Measurements from ENCODE around the gene WDR75.
"Not testable (repeated sequence)": the region's sequence is repeated elsewhere in the genome, so short reads cannot be mapped to it uniquely, and the experiment has no call there.

Gene WDR75

GRCh38 chr2:189442468-189442867 lies 1.2 kb downstream of the WDR75 start:
- DNase-seq: no peak

DNA sequence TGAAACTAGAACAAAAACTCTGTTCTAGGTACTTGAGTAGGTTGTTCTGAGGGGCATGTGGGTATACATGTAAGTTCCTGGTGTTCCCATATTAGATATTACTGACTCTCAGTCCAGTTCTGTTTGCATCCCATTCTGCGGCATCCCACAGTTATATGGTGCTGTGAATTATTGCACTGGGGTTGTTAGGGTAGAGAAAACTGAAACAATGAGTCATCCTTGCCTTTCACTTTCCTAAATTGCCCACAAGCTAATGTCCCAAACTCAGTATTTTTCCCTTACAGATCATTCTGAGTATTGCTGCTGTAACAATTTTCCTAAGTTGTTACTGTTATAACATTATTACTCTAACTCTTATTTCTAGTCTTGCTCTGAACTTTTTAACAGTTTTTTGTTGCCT lies 3.0 kb downstream of the WDR75 start:
- no peak for DNase-seq

DNA sequence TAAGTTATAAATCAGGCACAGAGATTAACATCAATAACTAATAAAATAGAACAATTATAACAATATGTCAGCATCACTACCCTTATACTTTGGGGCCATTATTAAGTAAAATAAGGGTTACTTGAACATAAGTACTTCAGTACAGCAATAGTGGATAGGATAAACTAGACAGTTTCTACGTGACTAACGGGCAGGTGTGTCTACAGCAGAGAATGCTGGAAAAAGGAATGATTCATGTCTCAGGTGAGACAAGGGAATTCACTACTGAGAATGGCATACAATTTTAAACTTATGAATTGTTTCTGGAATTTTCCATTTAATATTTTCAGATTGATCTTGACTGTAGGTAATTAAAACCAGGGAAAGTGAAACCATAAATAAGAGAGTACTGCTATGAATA lies 5.5 kb downstream of the WDR75 start:
- DNase-seq: no peak

GRCh38 chr2:189454009-189454408 lies 12.7 kb downstream of the WDR75 start:
- DNase-seq: no peak

DNA sequence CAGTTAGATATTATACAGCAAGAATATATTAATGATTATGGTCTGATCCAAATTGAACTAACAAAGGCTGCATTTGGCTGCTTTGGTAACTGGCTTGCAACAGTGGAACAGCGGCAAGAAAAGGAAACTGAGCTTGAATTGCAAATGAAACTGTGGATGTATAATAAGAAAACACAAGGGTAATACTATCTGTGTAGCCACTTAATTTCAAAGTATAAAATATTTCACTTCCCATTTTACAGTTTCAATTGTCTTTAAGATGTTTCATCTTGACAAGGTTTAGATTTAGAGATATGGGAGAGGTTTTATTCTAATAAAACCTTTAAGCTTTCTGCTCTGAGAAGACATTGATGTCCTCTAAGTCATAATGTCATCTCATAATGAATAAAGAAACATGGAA lies 23.8 kb downstream of the WDR75 start:
- no peak for DNase-seq

DNA sequence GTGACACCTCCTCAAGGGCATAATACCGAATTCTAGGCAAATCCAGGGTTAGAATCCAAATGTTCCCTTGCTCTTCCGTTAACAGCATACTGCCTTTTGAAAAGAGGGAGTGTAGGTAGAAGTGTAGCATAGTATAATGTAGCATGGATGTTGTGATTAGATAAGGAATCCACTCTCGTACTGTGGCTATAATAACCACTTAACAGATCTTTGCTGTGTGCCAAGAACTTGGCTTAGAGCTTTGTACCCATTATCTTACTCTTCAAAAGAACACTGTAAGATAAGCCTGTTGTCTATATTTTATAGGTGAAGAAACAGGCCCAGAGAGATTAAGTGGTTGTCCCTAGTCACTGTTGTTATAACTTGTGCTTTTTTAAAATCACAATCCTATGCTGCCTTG lies 24.2 kb downstream of the WDR75 start:
- no peak for DNase-seq

DNA sequence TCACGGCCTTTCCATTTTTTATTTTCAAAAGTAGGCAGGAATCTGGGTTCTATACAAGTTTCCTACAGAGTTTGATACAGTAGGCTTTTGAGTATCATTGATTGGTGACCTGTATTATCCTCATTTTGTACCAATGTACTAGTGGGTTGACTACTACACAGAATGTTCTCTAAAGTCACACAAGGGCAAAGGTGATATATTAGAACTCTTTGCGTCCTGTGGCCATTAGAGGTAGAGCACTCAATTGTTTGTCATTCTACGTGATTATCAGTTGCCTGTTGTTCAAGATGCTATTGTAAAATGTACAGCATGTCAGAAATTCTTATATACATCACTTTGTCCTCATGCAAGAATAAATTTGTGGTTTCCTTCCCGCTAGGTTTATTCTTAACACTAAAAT lies 24.8 kb downstream of the WDR75 start:
- no peak for DNase-seq

- DNase-seq: no peak
These were observed 25.4 kb downstream of the WDR75 start for GRCh38 chr2:189466656-189467055.

- no peak for DNase-seq
These were observed 25.9 kb downstream of the WDR75 start for GRCh38 chr2:189467160-189467559.

DNA sequence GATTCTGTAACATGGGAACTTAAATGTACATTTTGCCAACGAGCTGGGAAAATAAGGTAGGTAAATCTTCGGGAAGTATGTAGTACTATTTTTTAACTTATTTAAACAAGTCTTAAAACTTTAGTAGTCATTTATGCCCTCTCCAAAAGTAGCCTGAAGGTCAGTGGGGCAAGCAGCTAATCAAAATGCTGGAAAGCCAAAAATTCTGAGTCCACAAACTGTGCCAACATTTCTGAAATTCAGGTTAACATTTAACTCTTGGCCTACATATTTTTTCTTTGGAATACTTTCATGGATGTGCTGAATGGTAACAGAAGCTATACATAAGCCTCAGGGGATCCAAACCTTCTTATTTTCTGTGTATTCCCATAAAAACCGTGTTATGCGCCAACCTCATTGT lies 26.3 kb downstream of the WDR75 start:
- DNase-seq: no peak

DNA sequence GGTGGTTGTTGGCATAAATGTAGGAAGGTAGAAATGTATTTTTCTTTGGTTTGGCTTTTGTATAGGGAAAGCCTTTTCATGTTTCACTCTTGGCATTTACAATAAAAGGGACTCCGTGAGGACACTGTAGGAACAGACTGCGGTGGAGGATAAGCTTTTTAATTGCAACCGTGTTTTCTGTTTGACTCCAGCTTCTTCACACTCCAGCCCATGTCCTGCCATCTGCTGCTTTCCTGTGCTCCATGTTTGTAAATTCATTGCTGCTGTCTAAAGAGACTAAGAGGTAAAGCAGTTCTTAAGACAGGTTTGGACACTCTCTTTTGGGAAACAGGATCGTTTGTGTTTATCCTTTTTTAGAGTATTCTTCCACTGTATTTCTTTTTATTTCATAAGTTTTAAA lies 33.3 kb downstream of the WDR75 start:
- no peak for DNase-seq

- DNase-seq: no peak
These were observed 36.5 kb downstream of the WDR75 start for GRCh38 chr2:189477756-189478155.

DNA sequence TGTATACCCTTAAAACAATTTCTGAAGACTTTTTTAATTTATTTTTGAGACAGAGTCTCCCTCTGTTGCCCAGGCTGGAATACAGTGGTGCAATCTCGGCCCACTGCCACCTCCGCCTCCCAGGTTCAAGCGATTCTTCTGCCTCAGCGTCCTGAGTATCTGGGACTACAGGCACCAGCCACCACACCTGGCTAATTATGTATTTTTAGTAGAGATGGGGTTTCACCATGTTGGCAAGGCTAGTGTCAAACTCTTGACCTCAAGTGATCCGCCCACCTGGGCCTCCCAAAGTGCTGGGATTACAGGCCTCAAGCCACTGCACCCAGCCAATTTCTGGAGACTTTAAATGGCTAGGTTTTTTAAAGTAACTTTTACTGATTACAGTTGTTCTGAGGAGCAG lies 37.0 kb downstream of the WDR75 start:
- DNase-seq: not testable (repeated sequence)

GRCh38 chr2:189481071-189481470 lies 39.8 kb downstream of the WDR75 start:
- DNase-seq: no peak

DNA sequence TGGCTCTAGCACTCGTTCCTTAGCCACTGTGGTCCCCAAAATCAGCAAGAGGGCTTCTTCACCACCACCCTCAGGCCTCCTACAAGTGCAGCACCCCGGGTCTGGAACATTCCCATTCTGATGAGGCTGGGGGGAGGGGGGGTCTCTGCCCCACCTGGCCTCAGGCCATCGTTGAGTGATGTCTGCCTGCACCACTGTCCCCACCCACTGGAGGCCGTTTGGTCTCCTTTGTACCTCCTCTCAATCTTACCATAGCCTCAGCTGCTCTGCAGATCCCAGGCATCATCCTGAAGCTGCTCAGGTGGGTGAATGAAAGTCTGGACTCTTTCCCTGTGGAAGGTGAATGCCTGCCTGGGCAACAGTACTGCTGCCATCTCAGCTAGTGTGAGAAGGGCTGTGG lies 42.3 kb downstream of the WDR75 start:
- DNase-seq: no peak

GRCh38 chr2:189483980-189484740 lies 42.9 kb downstream of the WDR75 start:
- no peak for DNase-seq

DNA sequence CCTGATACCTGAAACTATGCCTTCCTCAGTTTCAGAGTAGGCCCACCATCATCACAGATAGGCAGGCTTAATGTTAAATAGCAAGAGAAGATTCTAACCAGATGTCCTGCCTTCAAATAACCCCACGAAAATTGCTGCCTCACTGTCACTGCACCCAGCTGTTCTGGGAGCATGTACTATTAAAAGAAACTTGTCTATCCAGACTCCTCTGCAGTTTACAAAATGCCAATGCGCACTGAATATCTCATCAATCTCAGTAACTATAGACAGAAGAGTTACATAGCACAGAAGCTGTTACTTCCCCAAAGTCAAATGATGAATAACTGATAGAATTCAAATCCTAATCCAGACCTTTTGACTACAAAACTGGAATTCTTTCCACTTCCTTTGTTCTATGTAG lies 43.9 kb downstream of the WDR75 start:
- DNase-seq: no peak

GRCh38 chr2:189486237-189486770 lies 45.0 kb downstream of the WDR75 start:
- DNase-seq: no peak

DNA sequence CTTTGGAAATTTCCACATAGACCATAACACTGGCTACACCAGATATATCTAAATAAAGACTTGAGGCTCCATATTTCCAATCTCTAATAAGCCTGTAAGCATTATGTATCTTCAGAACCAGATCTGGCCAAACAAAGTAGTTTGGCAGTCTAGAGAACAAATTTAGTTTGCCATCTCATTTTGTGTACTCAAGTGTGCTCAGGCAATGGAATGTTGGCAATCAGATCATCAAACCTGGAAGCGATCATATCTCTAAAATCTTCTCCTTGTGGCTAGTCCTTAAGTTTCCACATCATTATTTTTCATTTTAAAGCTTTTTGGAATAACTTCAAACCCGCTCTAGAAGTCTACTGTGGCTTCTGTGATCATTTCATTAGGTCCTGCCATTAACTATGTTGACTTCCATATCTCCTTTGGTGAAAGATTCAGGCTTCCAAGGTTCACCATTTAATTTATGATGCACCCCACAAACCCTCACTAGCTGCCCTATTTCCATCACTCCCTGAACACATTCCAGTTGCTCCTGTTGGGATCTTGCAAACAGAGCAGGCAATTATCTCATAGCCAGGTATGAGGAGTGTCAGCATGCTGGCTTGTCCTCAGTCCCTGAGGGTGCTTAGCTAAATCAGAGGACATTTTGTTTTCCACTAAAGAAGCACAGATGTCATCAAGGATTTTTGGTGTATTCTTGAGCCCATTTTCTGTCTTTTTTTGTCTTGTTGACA lies 46.2 kb downstream of the WDR75 start:
- DNase-seq: no peak

DNA sequence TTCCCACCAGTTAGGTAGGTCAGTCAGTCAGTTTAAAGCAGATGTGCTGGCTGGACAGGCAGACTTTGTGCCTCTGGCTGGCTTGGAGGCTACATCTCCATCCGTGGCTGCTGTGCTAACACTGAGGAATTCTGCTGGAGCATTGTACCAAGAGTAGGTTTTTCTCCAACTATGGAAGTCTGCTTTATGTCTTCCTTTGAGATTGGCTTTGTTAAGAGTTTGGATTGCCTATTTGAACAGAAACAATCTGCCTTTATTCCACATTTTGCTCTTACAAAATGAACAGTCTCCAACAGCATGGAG lies 46.7 kb downstream of the WDR75 start:
- DNase-seq: no peak

- no peak for DNase-seq
These were observed 51.2 kb downstream of the WDR75 start for GRCh38 chr2:189492451-189492850.

- DNase-seq: no peak
These were observed 56.9 kb downstream of the WDR75 start for GRCh38 chr2:189498205-189498604.

GRCh38 chr2:189499137-189499536 lies 57.9 kb downstream of the WDR75 start:
- DNase-seq: no peak

- DNase-seq: no peak
These were observed 59.3 kb downstream of the WDR75 start for GRCh38 chr2:189500456-189501160.
